GM21381 (cell line): ENCODE results near the gene EPB41L4A.
A peak's percentile ranks its signal among the peaks of the same experiment; 100 is the strongest.

ENCODE experiments used
- ATAC-seq: cut with Tn5 transposase; IDR thresholded peaks from one replicate; pipeline ENCODE4 v1.9.1; 2021; ENCODE audit warnings: mild to moderate bottlenecking, moderate library complexity; ENCODE audit not compliant: unreplicated experiment

Gene EPB41L4A

GRCh38 chr5:112165897-112166737 is 253.0 kb downstream of the EPB41L4A start:
- no peak for ATAC-seq

DNA sequence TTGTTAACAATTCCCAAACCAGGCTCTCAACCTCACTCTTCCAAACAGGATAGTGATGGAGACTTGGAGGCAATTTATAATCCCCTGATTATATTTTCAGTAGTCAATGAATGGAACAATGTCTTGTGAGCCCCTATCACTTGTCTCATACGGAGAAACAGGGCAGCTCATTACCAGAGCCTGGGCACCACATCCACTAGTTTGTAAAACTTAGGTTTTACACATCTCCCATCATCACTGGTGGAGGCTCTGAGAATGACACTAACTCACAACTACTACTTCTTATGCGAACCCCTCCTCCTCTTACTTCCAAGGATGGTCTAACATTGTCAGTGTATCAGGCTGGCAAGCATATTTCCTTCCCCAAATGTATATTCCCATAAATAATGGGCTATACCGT is 253.7 kb downstream of the EPB41L4A start:
- ATAC-seq: no peak

DNA sequence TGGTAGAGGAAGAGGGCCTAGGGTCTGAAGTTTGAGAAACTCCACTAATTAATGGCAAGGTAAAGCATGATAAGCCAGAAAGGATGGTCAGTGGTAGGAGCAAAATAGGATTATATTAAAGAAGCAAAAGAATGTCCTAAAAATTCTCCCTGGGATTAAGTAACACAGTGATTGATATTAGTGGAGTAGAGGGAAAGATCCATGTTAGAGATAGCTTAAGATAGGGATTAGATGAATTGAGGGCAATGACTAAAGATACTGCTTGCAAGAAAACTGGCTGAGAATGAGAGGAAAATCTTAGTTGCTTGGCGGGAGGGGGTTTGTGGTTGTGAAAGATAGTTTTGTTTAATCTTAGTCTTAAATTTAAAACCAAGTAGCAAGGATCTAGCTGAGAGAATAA is 255.6 kb downstream of the EPB41L4A start:
- no peak for ATAC-seq

- no peak for ATAC-seq
Measured at GRCh38 chr5:112161392-112161748, 257.7 kb downstream of the EPB41L4A start.

GRCh38 chr5:112160652-112161391 is 258.3 kb downstream of the EPB41L4A start:
- peak; percentile 97 for ATAC-seq

GRCh38 chr5:112159435-112159834 is 259.6 kb downstream of the EPB41L4A start:
- ATAC-seq: no peak

DNA sequence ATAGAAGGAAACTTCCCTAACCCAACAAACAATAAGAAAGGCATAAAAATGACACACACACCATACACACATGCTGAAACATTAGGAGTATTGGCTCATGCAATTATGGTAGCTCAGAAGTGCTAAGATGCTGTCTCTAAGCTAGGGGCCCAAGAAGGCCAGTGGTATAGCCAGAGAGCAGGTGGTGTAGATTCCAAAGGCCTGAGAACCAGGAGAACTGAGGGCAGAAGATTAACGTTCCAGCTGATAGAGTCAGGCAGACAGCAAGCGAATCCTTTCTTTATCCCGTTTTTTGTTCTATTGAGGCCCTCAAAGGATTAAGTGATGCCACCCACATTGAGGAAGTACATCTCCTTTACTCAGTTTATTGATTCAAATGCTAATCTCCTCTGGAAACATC is 262.9 kb downstream of the EPB41L4A start:
- no peak for ATAC-seq

GRCh38 chr5:112154940-112155686 is 264.0 kb downstream of the EPB41L4A start:
- no peak for ATAC-seq

- ATAC-seq: no peak
Measured at GRCh38 chr5:112149727-112150126, 269.4 kb downstream of the EPB41L4A start.

- peak; percentile 70 for ATAC-seq
Measured at GRCh38 chr5:112146323-112147226, 272.5 kb downstream of the EPB41L4A start.

DNA sequence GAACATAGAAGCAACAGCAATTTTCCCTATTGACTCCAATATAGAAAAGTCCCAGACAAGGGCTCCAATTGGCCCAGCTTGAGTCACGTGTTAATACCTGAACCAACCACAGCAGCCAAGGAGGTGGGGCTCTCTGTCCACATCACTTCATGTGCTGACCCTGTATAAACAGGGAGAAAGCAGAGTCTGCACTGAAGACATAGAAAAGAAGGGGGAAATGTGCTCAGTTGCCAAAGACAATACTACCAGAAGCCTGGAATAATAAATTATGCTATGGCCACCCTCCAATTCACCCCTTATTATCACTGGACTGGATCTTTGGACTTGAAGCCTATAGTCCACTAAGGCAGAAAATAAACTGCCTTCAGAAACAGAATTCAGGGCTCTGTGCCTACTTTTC is 275.4 kb downstream of the EPB41L4A start:
- ATAC-seq: no peak

DNA sequence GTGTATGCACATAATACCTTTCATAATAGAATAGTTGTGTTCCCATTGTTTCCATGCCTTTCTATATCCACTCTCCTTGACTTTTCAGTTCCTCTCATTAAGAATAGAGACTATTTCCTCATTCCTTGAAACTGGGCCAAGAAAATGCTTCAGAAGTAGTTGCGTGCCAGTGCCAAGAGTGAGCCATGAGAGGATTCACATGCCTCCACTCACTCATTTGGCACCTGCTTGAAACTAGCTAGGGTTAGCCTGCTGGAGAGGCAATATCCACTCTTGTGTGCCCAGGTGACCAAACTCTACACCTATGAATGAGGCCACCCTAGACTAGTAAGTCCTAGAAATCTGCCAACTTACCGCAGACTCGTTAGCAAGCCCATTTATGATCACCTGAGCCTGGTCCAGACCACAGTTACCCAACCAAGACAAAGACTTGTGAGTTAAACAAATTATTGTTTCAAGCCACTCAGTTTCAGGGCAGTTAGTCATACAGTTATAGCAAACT is 276.3 kb downstream of the EPB41L4A start:
- no peak for ATAC-seq

- no peak for ATAC-seq
Measured at GRCh38 chr5:112141582-112141981, 277.5 kb downstream of the EPB41L4A start.

DNA sequence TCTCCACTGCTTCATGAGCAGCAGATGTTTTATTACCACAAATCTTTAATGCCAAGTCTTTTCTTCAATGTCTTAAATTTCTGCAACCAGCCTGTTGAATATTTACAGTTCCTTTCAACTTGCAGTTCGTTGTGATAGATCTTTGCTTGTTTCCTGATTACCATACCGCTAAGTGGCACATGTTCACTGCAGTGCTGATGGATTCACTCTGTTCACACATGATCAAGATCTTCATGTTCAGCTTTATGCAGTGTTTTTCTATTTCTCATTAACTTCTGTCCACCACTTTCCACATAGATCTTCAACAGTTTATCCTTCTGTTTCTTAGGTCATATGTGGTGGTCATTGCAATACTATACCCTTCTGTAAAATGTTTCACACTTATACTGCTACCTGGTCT is 280.6 kb downstream of the EPB41L4A start:
- no peak for ATAC-seq

GRCh38 chr5:112136773-112137172 is 282.3 kb downstream of the EPB41L4A start:
- no peak for ATAC-seq

- no peak for ATAC-seq
Measured at GRCh38 chr5:112127861-112128260, 291.2 kb downstream of the EPB41L4A start.

DNA sequence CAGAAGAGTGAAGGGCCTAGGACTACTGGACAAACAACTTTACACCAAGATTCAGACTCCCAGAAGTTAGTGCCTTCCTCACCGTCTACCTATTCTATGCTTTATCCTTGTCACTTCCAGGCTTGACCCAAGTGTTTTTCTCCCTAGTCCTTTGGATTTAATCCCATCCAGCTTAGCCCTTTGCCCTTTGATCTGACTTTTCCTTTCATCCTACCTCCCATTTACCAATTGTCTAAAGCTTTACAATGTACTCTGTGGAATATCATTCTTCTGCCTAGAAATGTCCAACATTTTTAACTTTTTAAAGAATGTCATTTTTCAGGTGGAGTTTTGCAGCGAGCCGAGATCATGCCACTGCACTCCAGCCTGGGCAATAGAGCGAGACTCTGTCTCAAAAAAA is 292.1 kb downstream of the EPB41L4A start:
- ATAC-seq: no peak

- no peak for ATAC-seq
Measured at GRCh38 chr5:112125903-112126302, 293.2 kb downstream of the EPB41L4A start.

DNA sequence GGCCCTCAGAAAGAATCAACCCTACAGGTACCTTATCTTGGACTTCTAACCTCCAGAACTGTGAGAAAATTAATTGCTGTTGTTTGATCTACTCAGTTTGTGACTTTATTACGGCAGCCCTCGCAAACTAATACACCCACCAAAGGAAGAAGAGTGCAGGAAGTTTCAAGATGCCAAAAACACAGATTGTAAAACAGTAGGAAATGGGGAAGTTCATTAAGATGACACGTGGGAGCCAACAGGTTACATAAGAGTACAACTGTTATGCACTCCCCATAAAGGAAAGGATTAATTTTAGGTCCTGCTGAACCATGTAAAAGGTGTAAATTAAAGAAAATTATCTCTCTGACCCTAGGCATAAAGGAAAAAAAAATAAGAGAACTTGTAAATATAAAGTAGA is 294.3 kb downstream of the EPB41L4A start:
- no peak for ATAC-seq

- no peak for ATAC-seq
Measured at GRCh38 chr5:112123086-112123485, 296.0 kb downstream of the EPB41L4A start.
